HEK293 (cell line): ENCODE results near the gene MICU2.

Experiments used
- CTCF ChIP-seq: fragments of 450-650 bp; formaldehyde crosslinking; IDR thresholded peaks from 2 replicates; pipeline ENCODE4 v1.5.1; 2016; ENCODE audit warnings: missing biosample characterization, missing genetic modification characterization
- GLI4 ChIP-seq: fragments of 450-650 bp; formaldehyde crosslinking; IDR thresholded peaks from 2 replicates; pipeline ENCODE4 v1.5.1; 2016; ENCODE audit warnings: missing biosample characterization, missing genetic modification characterization
- GLIS2 ChIP-seq: fragments of 450-650 bp; formaldehyde crosslinking; IDR thresholded peaks from 2 replicates; pipeline ENCODE4 v1.5.1; 2016; ENCODE audit warnings: missing biosample characterization, missing genetic modification characterization
- YY1 ChIP-seq: fragments of 450-650 bp; formaldehyde crosslinking; IDR thresholded peaks from 2 replicates; pipeline ENCODE4 v1.5.1; 2018; ENCODE audit warnings: missing biosample characterization, missing genetic modification characterization
- ZBTB17 ChIP-seq: fragments of 450-650 bp; formaldehyde crosslinking; IDR thresholded peaks from 2 replicates; pipeline ENCODE4 v1.5.1; 2016; ENCODE audit warnings: missing biosample characterization, missing genetic modification characterization
- ZNF274 ChIP-seq, 2 experiments: fragments of 200-500 bp in 1 of 2; fragments of 450-650 bp in 1 of 2; sonication (Bioruptor generic) in 1 of 2; formaldehyde crosslinking in 1 of 2; IDR thresholded peaks; 2 replicates each; pipeline versions ENCODE4 v1.5.1 to v1.6.1; 2014 to 2016; ENCODE audit warnings: borderline replicate concordance in 1 of 2, inconsistent platforms in 1 of 2, low read length in 1 of 2, missing biosample characterization in 1 of 2, missing genetic modification characterization in 1 of 2
- ZNF362 ChIP-seq: fragments of 450-650 bp; formaldehyde crosslinking; IDR thresholded peaks from 2 replicates; pipeline ENCODE4 v1.5.1; 2016; ENCODE audit warnings: missing biosample characterization, missing genetic modification characterization
- ZNF404 ChIP-seq: fragments of 450-650 bp; formaldehyde crosslinking; IDR thresholded peaks from 2 replicates; pipeline ENCODE4 v1.5.1; 2017; ENCODE audit warnings: missing biosample characterization, missing genetic modification characterization
- ZNF416 ChIP-seq: fragments of 450-650 bp; formaldehyde crosslinking; IDR thresholded peaks from 2 replicates; pipeline ENCODE4 v1.5.1; 2016; ENCODE audit warnings: missing biosample characterization, missing genetic modification characterization
- ZNF48 ChIP-seq: fragments of 450-650 bp; formaldehyde crosslinking; IDR thresholded peaks from 2 replicates; pipeline ENCODE4 v1.5.1; 2016; ENCODE audit warnings: missing biosample characterization, missing genetic modification characterization
- ZNF654 ChIP-seq: fragments of 450-650 bp; formaldehyde crosslinking; IDR thresholded peaks from 2 replicates; pipeline ENCODE4 v1.5.1; 2016; ENCODE audit warnings: low read depth, missing biosample characterization, missing genetic modification characterization
- ZNF747 ChIP-seq: fragments of 450-650 bp; formaldehyde crosslinking; IDR thresholded peaks from 2 replicates; pipeline ENCODE4 v1.5.1; 2016; ENCODE audit warnings: missing biosample characterization, missing genetic modification characterization

- TF ChIP-seq YY1 (tag by site-specific recombination) (no peak), CTCF (tag by site-specific recombination) (no peak), ZNF747 (tag by site-specific recombination) (no peak), ZBTB17 (tag by site-specific recombination) (no peak), ZNF274 (IDR thresholded peaks at IDR 0.05; ENCODE audit: low read length) (no peak), ZNF274 (tag by site-specific recombination; IDR thresholded peaks at IDR 0.05; ENCODE audit: borderline replicate concordance) (no peak), ZNF416 (tag by site-specific recombination) (no peak), ZNF654 (tag by site-specific recombination) (no peak), GLIS2 (tag by site-specific recombination) (no peak), ZNF362 (tag by site-specific recombination) (no peak), ZNF404 (no peak), ZNF48 (tag by site-specific recombination) (no peak), GLI4 (tag by site-specific recombination) (no peak)
Measured at GRCh38 chr13:21516805-21517204, 87.2 kb downstream of the MICU2 start.
